Measurements from ENCODE around the gene RAB27A. TPM values are rescaled to one million over a fixed set of nuclear protein-coding genes. Genes with fewer than 3 reads are reported as not detected.
"Not testable (repeated sequence)": the region's sequence is repeated elsewhere in the genome, so short reads cannot be mapped to it uniquely, and the experiment has no call there.

The RAB27A gene
- polyA plus RNA-seq (2013, experiment 1 of 2; ENCODE audit: insufficient read length), result 18.8 TPM
- 18.1 TPM for polyA plus RNA-seq (2013, experiment 2 of 2; ENCODE audit: insufficient read length)

- peak; percentile 66 for DNase-seq
Measured at GRCh38 chr15:55289746-55290527, at the start of gene RAB27A. TSS of gene RAB27A (minus strand) at chr15:55289813. CDS start at chr15:55234934, 54,879 bp downstream.

GRCh38 chr15:55337160-55337559 is 47.5 kb upstream of the RAB27A start:
- DNase-seq, result no peak

GRCh38 chr15:55334997-55335396 is 45.4 kb upstream of the RAB27A start:
- DNase-seq, result no peak

GRCh38 chr15:55334371-55334770 is 44.8 kb upstream of the RAB27A start:
- no peak for DNase-seq

GRCh38 chr15:55327387-55327786 is 37.8 kb upstream of the RAB27A start:
- no peak for DNase-seq

- DNase-seq, result no peak
Measured at GRCh38 chr15:55322467-55322866, 32.9 kb upstream of the RAB27A start.

- no peak for DNase-seq
Measured at GRCh38 chr15:55320963-55321362, 31.4 kb upstream of the RAB27A start.

- DNase-seq, result peak; percentile 4
Measured at GRCh38 chr15:55320238-55320550, 30.6 kb upstream of the RAB27A start.

GRCh38 chr15:55319537-55320237 is 30.1 kb upstream of the RAB27A start:
- DNase-seq, result no peak

GRCh38 chr15:55318588-55319494 is 29.2 kb upstream of the RAB27A start, which contains the start of the genes PIGB and PIGBOS1:
TSS of gene PIGB (plus strand) at chr15:55319222. CDS start at chr15:55319251, 29 bp downstream.
TSS of gene PIGBOS1 (minus strand) at chr15:55319123. CDS start at chr15:55317792, 1,331 bp downstream.
- peak; percentile 89 for DNase-seq

GRCh38 chr15:55302801-55303200 is 13.2 kb upstream of the RAB27A start:
- not testable (repeated sequence) for DNase-seq

GRCh38 chr15:55297315-55297714 is 7.7 kb upstream of the RAB27A start:
- no peak for DNase-seq

- DNase-seq, result peak; percentile 80
Measured at GRCh38 chr15:55290528-55291057, 980 bp upstream of the RAB27A start.

- DNase-seq, result peak; percentile 14
Measured at GRCh38 chr15:55289011-55289745, 435 bp downstream of the RAB27A start.

- DNase-seq, result no peak
Measured at GRCh38 chr15:55288006-55288717, 1.5 kb downstream of the RAB27A start.

GRCh38 chr15:55286442-55287189 is 3.0 kb downstream of the RAB27A start:
- DNase-seq, result not testable (repeated sequence)

- no peak for DNase-seq
Measured at GRCh38 chr15:55284426-55284825, 5.2 kb downstream of the RAB27A start.

GRCh38 chr15:55283379-55284147 is 6.0 kb downstream of the RAB27A start:
- no peak for DNase-seq

GRCh38 chr15:55282284-55282833 is 7.3 kb downstream of the RAB27A start:
- DNase-seq, result peak; percentile 71

All from fibroblast of skin of abdomen (primary cell).